Activated effector memory CD4-positive, alpha-beta T cell treated with Interleukin-2 at 50 U/mL for 16 hours (primary cell): ENCODE data around the gene TCP1.
"Not testable (repeated sequence)": the region's sequence is repeated elsewhere in the genome, so short reads cannot be mapped to it uniquely, and the experiment has no call there.

Experiments used
- DNase-seq: peaks from one replicate; pipeline ENCODE4 v3.0.0-alpha.2; 2020

The TCP1 gene

DNA sequence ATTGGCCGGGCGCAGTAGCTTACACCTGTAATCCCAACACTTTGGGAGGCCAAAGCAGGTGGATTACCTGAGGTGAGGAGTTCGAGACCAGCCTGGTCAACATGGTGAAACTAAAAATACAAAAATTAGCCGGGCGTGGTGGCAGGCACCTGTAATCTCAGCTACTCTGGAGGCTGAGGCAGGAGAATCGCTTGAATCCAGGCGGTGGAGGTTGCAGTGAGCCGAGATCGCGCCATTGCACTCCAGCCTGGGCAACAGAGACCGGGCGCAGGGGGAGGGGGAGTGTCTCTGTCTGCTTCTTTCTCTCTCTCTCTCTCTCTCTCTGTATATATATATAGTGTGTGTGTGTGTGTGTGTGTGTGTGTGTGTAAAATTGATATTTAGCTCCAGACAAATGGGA lies 56.9 kb downstream of the TCP1 start:
- not testable (repeated sequence) for DNase-seq

DNA sequence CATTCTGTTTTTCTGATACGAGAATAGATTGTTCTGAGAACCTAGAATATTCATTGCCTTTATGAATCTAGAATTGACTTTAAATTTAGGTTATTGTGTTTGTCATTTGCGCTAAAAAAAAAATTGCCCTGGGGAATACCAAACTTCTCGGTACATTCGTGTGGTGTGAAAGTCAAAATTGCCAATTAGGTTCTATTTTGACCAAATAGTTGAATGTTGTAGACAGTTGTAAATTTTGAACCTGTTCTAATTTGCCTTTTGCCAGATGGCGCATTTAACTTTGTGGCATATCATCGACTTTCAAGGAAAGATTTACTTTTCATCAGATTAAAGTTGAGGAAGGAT lies 59.1 kb downstream of the TCP1 start:
- DNase-seq: no peak

DNA sequence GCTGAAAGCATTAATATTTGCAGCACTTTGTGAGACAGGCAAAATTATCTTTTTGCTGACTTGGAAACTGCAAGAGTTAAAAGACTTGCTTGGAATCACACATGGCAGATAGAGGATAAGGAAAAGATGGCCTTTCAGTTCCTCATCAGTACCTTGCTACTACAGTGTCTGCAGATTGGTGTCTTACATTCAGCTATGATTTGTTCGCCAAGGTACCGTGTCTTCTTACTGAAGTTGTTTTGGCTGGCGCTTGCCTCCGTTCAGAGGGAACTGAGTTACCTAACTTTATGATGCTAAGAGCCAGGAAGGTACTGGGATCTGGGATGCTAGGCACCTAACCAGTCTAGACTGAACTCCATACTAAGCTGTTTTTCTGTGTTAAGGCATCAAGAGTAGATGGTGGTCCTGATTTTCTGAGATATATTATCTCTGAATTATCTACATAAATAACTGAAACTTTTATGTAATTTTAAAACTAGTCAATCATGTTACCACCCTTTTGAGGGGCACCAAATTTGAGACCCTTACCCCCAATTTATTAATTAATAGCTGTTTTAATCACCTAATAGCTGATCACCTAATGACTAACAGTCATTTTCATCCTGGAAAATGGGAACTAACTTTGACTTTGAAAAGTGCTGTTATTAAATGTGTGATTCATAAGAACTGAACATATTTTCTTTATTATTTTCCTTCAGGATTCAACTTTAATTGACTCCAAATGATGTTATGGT lies 59.6 kb downstream of the TCP1 start:
- DNase-seq: no peak

DNA sequence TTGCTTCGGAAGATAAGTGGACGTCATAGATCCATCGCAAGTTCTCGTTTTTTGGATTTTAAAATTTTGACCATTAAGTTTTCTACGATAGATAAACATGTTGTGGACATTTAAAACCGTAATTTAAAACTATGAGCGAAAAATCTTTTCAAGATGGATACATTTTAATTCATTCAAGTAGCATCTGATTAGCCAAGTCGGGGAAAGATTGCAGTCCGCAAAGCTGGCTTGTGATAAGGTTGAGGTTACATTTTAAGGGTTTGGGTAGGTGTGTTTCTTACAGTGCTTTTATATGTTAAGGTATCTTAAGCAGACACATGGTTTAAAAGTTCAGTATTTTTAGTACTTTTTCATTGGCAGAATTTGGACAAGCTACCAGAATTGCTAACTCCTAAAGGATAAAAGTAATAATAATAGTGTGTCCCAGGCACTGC lies 60.9 kb downstream of the TCP1 start:
- DNase-seq: no peak
